ENCODE results near the gene OLFM3.

Gene OLFM3

DNA sequence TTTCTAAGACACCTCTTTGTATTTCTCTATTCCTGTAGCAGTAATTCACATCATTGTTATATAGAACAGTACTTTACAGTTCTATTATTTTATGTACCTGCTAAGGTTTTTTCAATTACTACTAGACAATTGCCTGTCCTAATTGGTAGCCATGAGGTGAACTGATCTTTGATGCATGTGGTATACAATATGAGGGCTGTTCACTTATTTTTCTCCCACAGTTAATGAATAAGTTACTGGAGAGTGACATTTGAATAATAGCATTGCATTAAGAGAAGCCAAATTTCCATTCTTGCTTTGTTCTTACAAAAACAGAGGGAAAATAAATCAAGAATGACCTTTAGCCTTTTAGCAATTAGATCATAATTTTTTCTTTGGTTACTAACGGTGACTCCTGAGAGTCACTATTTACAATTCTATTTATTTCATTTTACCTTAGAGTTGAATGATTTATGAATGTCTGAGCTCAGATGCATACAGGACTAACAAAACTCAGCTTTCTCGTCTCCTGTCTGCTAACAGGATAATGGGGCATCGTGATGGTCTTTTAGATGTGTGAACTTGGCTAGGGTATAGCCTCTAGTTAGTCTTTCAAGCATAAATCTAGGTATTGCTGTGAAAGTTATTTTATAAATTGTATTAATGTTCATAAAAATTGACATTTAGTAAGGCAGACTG lies 54.1 kb downstream of the OLFM3 start:
- no peak for DNase-seq

- DNase-seq: no peak
Measured at GRCh38 chr1:101938681-101939080, 58.0 kb downstream of the OLFM3 start.

DNA sequence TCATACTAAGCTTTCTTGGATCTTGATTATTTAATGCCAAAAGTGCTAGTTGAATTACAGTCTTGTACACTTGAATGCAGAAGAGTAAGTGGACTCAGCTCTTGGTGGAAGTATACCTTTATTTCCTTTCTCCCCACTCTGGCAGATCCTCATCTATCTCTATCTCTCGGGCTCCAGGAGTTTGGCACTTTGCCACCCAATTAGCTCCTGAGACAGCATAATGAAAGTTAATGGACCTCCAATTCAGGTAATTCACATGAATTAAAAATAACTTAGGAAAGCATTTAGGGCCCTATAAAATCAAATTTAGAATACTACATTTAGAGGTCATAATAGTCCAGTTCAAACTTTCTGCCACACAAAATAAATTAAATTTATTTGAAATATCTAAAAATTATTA lies 67.4 kb downstream of the OLFM3 start:
- DNase-seq: no peak

GRCh38 chr1:101928829-101929228 lies 67.9 kb downstream of the OLFM3 start:
- no peak for DNase-seq

GRCh38 chr1:101924700-101925099 lies 72.0 kb downstream of the OLFM3 start:
- DNase-seq: no peak

DNA sequence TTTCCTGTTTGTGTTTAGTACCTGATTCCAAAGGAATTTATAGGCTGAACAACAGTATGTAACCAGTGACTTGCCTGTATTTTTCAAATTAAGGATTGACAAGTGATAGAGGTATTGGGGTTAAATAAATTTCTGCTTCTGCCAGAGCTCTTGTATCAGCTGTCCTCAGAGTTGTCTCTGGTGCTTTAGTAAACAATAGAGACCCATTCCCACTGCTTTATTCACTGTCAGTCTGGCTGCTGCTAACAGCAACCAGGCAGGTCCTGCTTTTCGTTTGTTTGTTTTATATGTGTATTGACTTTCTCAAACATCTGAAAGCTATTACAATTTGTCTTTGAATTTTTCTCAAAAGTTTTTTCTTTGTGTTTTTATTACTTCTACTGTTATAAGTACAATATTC lies 76.1 kb downstream of the OLFM3 start:
- DNase-seq: no peak

DNA sequence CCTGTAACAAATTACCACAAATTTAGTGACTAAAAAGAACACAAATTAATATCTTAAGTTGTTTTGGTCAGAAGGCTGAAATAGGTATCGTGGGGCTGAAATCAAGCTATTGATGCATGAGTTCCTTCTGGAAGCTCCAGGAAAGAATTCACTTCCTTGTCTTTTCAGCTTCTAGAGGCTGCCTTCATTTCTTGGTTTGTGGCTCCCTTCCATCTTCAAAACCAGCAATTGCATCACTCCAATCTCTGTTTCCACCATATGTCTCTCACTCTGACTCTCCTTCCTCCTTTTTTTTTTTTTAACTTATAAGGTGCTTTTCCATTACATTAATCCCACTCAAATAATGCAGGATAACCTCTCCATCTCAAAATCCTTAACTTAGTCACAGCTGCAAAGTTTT lies 78.4 kb downstream of the OLFM3 start:
- no peak for DNase-seq

DNA sequence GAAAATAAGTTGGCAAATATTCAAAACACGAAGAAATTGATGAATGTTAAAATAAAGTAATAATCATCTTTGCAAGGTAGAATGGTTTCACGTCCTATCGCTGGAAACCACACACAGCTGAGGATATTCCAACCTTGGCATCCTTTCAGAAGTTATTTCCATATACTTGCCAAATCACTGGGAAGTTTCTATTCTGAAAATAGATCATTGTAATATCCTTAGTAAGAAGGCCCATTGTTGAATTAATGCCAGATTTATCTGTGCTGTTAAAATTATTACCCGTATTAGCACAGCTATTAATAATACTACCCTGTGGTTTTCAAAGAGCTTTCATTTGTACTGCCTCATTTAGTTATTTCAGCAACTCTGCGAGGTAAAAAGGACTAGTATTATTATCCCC lies 81.1 kb downstream of the OLFM3 start:
- no peak for DNase-seq

GRCh38 chr1:101914473-101915242 lies 82.1 kb downstream of the OLFM3 start:
- no peak for DNase-seq

GRCh38 chr1:101911894-101912293 lies 84.8 kb downstream of the OLFM3 start:
- no peak for DNase-seq

GRCh38 chr1:101908980-101909379 lies 87.7 kb downstream of the OLFM3 start:
- DNase-seq: no peak

GRCh38 chr1:101907264-101907663 lies 89.5 kb downstream of the OLFM3 start:
- DNase-seq: no peak

DNA sequence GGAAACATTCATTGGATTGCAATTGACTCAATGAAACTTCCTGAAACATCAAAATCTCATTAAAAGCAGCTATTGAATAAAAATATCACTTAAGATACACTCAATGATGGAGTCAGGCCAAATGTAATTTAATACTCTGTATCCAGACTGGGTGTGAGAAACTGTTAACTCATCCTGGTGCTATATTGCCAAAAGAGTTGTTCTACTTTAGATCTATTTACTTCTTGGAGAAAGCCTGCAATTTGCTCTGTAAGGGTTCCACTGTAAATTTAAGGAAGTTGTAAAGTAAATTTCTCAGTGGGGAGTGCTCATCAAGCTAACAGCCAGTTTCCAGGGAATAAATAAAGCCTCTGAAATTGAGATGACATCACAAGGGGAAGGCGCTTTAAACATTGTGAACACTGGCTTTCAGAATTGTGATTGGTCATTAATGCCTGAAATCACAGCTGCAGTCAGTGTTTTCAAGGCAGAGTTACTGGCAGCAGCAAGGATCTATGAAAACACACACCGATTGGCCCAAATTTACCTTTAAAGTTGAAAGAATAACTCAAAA lies 91.4 kb downstream of the OLFM3 start:
- DNase-seq: no peak

DNA sequence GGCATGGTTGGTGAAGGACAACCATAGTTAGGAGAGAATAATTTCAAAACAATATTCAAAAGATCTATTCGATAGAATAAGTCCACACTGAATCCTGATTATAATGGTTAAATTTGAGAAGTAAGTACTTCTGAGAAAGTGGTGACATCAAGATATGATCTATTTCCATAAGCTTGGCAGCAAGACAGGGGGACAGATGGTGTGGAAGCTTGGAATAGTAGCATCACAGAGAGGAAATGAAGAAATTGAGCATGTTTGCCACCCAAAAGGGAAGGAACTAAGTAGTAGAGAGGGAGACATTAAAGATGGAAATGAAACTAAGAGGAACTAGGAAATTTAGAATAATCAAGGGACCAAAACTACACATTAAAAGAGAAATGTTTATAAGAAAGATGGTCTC lies 94.5 kb downstream of the OLFM3 start:
- DNase-seq: no peak

GRCh38 chr1:101898137-101898536 lies 98.6 kb downstream of the OLFM3 start:
- DNase-seq: no peak

GRCh38 chr1:101884621-101885020 lies 112.1 kb downstream of the OLFM3 start:
- DNase-seq: no peak

GRCh38 chr1:101875891-101876290 lies 120.8 kb downstream of the OLFM3 start:
- DNase-seq: no peak

- no peak for DNase-seq
Measured at GRCh38 chr1:101873672-101874071, 123.1 kb downstream of the OLFM3 start.

- no peak for DNase-seq
Measured at GRCh38 chr1:101859941-101860340, 136.8 kb downstream of the OLFM3 start.

- no peak for DNase-seq
Measured at GRCh38 chr1:101854271-101854670, 142.5 kb downstream of the OLFM3 start.

DNA sequence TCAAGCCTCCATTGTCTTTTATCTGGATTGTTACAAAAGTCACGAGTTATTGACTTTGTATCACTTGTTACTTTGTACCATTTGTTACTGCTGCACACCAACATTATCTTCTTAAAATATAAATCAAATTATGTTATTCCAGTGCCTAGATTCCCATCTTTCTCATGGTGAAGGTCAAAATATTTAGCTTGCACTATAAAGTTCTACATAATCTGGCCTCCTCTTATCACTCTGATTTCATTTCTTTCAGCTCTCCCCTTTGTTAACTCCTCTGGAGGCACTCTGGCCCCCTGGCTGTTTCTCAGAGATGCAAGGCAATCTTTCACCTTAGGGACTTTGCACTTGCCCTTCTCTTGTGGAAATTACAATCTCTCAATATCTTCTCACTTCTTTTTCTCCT lies 143.8 kb downstream of the OLFM3 start:
- DNase-seq: no peak

GRCh38 chr1:101849356-101849755 lies 147.4 kb downstream of the OLFM3 start:
- no peak for DNase-seq

GRCh38 chr1:101847626-101848025 lies 149.1 kb downstream of the OLFM3 start:
- DNase-seq: no peak

GRCh38 chr1:101846820-101847219 lies 149.9 kb downstream of the OLFM3 start:
- no peak for DNase-seq

Data from activated T-cell treated with anti-CD3 and anti-CD28 coated beads, Interleukin-2, amount 50 U/mL, for 1 hour (primary cell).